NCI-H128 (cell line): ENCODE results near the gene SOHLH1.

Experiments
- DNase-seq: peaks from one replicate; lab custom pipeline; 2025; ENCODE audit not compliant: unreplicated experiment; lab: John Stamatoyannopoulos, UW

Gene SOHLH1

DNA sequence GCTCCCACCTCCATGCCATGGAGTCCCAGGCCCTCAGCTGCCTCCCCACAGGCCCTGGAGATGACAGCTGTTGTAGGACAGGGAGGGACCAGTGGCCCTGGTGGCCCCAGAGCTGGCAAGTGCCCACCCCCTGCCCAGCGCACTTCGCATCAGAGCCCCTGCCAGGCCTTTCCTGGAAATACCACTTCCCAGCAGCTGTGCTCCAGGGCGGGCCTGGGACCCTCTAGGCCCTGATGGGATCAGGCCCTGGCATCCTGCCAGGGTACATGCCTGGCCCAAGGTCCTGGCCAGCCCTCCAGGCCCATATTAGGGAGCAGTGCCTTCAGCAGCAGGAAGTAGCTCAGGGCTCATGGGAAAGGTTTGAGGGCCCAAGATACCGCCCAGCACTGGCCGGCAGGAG, 5.2 kb upstream of the SOHLH1 start:
- DNase-seq, result no peak

DNA sequence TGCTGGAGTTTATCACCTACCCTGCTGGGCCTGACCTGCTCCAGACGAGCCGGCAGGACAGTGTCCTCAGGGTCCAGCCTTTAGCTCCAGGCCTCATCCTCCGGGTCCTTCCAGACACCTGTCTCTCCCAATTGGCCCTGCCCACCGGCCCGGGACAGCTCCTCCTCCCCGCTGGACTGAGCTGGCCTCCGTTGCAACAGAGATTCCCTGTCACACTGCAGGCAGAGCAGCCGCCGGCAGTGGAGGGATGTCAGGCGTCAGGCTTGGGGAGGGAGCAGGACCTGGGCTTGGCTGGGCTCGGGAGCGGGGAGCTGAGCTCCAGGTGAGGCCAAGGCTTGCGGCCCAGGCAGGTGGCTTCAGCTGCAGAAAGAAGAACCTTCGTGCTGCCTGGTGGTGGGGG, 4.4 kb upstream of the SOHLH1 start:
- no peak for DNase-seq

DNA sequence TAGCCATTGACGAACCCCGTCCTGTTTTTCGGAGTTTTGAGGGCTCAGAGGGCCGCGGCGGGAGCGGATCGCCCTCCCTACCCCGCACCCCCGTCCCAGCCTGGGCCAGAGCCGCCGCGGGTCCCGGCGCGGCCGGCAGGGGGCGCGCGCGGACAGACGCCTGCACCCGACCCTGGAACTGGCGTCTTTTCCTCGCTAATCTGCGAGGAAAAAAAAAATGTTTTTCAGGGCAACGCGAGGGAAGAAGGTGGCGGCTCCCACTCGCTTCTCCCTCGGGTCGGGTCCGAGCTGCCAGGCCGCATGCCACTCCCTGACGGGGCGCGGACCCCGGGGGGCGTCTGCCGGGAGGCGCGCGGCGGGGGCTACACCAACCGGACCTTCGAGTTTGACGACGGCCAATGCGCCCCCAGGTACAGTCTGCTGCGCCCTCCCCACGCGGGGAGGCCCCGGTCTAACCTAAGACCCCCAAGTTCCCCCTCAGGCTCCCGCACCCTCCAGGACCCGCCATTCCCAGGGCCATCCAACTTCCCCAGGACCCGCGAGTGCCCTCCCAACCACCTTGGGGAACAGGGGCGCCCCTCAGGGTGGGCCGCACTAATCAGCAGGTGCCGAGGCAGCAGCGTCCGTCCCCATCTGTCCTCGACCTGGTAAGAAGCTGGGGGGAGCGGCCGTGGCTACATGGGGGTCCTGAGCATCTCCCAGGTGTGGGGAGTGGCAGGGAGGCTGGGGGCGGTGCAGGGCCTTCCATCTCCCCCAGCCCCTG, 2.9 kb upstream of the SOHLH1 start, which contains the start of gene KCNT1:
Gene KCNT1, plus strand, starts transcription at position 227 of the 763 bp plus-strand sequence. Its CDS starts 74 bp downstream, at position 301.
- DNase-seq, result peak; percentile 13

DNA sequence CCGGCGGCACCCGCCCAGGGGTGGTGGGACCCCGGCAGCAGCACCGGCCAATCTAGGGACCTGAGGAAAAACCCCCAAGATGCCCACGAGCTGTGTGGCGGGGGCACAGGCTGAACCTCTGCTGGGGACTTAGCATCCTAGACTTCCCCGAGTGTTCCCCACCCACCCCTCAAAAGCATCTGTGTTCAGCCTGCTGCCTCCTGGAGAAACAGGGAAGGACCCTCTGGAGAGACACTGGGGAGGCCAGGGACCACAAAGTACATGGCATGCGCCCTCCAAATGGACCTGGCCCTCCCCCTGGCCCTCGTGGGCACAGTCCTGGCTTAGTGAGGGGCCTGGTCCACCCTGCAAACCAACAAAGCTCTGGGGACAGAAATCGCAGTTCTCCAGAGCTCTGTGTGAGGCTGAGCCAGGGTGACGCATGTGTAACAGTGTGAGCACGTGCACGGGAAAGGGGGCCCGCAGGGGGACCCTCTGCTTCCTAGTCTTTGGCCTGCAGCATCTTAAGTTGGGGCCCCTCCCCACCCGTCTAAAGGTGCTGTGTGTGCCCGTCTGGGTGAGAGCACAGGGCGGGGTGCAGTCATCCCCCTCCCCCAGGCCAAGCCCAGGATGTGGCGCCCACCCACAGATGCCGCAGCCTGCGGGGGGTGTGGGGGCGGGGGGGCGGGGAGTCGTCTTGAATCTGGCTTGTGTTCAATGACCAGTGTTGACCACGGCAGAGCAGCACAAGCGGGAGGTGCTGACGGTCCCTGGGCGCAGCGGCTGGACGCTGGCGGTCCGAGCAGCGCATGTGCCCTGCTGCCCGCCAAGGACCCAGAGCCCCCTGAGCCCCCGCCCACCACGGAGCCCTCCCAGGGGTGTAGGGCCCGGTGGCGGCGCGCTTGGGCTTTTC, 2.0 kb upstream of the SOHLH1 start:
- no peak for DNase-seq

DNA sequence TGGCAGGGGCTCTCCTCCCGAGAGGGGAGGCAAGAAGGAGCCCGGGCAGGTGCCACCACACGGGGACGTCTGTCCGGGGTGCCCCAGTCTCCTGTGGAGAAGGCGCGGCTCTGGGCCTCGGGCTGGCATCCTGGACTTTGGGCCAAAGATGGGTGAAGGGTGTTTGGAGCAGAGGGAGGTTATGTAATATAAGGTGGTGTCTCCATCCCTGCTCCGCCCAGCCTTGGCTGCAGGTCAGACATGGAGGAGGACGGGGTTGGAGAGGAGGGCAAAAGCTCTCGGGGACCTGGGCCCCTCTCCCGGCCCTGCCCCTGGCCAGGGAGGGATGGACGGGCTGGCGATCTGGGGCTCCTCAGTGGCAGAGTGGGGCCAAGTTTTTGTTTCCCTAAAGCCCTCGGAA, 1.2 kb upstream of the SOHLH1 start:
- DNase-seq, result no peak

DNA sequence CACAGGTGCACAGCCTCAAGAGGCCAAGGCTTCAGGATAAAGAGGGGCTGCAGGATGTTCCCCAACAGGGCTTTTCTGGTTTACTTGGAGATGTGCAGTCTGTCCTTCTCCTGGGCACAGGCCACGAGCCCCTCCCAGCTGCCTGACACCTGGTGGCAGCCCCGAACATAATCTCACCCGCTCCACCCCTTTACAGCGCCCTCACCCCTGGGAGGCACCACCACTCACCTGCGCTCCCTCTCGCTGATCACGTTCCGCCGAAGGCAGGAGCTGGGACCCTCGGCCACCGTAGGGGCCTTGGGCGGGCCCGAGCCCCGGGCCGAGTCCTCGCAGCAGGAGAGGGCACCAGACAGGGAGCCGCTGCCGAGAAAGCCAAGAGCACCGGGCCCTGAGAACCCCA, 514 bp downstream of the SOHLH1 start:
- no peak for DNase-seq

DNA sequence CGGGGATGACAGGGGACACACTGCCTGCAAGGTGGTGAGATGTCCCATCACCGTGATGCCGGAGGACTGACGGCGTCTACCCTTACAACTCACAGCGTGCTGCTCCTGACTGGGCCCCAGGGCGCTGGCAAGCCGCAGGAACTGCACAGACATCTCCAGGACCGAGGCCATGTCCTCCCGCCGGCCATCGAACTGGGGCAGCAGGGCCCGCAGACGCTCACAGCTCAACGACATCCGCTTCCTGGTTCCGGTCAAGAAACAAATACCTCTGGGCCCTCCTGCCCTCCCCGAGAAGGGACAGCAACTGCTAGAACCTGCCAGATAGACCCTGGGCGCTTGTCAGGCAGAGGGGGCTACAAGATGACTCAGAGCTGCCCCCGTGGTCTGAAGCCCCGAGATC, 1.0 kb downstream of the SOHLH1 start:
- no peak for DNase-seq

DNA sequence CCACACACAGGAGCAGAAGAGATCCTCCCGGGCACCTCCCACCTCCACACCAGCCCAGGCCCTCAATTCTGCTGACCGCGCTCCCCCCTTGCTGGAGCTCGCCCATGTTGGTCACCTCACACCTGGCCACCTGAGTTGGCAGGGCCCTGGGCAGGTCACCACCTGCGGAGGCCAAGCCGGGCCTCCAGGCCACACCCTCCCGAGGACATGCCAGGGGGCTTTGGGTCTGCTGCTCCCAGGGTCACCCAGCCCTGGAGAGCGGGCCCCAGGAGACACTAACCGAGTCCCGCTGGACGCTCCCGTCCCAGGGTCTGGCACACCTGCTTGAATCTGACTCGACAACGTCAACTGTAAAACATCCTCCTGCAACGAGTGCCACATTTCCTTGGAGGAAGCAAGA, 2.1 kb downstream of the SOHLH1 start:
- DNase-seq, result no peak

DNA sequence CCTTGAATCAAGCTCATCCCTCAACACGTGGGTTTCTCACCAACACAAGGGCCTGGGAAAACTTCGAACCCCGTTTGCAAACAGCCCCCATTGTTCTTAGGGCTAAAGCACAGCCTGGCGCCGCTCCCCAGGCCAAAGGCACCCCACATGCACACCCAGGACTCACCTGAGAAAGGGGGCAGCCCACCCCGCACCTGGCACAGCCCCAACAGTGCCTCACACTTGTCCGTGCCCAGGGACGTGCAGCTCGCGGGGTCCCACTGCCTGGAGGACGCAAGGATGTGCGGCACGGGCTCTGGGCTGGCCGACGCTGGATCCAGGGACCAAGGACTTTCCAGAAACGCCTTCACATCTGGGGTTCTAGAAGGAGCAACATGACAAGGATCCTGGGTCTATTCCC, 2.8 kb downstream of the SOHLH1 start:
- no peak for DNase-seq

DNA sequence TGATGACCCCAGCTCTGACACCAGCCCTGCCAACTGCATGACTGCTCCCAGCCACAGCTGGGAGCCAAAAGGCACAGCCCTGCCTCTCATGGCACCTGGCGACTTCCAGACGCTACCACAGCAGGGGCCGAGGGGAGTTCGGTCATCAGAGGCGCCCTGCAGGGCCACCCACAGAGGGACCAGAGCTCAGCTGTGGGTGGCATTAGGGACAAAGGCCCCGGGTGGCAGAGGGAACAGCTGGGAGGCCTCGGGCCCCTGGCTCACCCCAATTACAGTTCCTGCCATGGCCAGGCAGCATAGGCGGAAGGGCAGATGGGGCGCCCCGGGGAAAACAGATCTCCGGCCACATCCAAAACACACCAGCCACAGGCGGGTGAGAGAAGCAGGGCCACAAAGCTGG, 3.6 kb downstream of the SOHLH1 start:
- no peak for DNase-seq

DNA sequence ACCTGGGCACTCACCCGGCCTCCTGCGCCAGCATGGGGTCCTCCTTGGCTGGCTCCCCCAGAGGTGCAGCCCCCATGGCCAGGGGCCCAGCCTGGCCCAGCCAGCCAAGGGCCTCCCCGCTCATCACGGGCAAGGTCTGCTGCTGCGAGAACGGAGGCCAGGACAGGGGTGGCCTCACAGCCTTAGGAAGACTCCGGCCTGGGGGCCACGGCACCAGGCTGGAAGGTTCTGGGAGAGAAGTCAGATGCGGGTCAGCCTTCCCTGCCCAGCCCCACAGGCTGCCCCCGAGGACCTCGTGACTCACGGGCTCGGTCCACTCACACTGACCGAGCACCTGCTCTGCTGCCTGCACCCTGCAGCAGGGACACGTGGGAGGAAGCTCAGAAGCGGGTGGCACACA, 4.2 kb downstream of the SOHLH1 start:
- no peak for DNase-seq

DNA sequence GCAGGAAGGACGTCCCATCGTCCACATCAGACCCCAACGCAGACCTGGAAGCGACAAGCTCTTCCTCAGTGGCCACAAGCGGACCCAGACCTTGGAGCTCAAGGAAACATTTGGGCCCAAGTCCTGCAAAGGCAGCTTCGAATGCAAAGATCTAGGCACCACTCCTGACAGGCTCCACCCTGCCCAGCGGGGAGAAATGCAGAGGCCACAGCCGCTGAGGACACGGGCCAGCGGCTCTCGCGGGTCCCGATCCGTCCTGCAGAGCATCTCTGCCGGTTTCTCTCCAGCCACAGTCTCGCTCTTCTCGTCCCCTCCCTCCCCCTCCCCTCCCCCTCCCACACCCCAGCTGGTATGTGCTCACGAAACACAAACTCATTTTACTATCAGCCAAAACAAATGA, 4.9 kb downstream of the SOHLH1 start:
- no peak for DNase-seq

DNA sequence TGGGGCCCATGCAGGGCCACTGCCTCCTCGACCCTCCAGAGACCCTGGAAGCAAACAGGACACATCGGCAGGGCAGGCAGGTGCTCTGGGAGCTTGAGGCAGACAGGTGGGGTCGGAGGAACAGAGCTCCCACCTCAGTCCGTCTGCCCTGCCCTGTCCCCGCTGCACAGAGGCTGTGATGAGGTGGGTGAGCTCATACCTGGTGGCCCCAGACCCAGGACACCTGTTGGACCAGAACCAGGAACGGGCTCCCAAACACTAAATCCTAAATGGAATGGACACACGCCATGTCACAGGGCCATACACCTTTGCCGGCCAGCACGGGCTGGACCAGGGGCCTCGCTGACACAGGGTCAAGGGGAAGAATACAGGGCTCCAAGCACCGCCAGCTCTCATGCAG, 5.5 kb downstream of the SOHLH1 start:
- DNase-seq, result no peak

DNA sequence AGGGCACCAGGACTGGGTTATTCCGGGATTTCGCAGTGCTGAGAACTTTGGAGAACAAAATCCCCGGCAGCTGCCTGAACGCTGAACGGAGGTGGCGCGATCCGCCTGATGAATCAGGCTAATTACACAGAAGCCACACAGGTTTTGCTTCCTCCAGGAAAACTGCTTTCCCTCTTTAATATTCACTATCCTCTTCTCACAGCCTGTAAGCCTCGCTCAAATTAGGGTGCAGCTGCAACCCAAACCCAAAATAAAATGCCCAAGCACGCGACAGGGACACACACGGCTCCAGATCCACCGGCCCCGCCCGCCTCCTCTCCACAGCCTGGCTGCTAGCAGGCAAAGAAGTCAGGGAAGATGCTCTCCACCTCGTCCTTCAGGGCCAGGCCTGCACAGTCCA, 6.0 kb downstream of the SOHLH1 start:
- no peak for DNase-seq

DNA sequence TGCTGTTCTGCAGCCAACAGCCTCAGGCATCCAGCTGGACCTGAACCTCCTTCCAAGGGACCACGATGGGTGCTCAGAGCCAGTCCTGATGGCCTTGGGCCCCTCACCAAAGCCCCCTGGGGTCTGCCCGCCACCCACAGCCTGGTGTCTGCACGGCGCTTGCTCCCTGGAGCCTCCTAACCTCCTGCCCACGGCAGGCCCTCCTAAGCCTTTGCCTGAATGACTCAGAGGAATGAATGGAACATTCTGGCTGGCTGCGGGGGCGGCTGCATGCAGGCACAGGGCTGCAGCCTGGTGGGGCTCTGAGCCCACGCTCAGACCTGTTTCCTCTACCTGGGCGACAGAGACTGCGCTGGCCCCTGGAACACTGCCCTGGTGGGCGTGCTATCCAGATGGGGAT, 6.9 kb downstream of the SOHLH1 start:
- DNase-seq, result no peak

DNA sequence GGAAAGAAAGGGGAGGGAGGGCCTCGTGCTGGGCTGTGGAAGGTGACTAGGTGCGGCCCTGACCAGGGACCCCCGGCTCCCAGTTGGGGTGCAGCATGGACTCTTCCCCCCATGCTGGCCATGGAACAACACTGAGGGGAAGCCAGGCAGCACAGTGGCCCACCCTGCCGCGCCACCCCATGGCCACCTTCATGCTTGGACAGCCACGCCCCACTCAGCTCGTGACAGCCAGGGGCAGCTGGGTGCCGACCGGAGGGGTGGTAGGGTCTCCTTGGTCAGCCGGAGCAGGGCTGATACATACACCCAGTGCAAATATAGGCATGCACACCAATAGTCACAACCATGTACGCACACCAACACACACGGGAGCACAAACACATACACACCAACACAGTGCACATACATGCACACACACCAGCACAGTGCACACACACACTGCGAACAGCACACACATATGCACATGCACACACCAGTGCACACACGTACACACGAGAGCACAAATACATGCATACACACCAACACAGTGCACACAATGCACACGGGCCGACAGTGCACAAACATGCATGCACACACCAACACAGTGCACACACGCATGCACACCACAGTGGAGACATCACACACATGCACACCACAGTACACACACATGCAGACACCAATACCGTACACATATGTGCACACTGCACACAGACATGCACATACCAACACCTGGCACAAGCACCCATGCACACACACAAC, 8.3 kb downstream of the SOHLH1 start:
- DNase-seq, result no peak

DNA sequence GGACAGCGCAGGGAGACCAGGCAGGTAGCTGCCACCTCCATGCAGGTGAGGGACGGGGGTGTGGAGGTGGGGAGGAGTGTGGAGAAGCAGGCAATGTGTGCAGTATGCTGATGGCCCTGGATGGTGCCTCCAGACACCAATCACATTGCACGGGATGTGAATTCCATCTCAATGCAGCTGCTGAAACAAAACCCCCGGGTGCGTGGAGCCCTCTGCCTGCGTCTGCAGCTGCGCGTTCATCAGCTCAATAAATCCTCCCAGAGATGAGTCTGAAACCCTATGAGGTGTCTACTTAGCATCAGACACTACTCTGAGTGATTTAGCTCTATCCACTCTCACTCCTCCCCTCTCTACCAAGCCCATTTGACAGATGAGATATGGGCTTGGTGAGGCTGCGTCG, 10.3 kb downstream of the SOHLH1 start:
- DNase-seq, result no peak

DNA sequence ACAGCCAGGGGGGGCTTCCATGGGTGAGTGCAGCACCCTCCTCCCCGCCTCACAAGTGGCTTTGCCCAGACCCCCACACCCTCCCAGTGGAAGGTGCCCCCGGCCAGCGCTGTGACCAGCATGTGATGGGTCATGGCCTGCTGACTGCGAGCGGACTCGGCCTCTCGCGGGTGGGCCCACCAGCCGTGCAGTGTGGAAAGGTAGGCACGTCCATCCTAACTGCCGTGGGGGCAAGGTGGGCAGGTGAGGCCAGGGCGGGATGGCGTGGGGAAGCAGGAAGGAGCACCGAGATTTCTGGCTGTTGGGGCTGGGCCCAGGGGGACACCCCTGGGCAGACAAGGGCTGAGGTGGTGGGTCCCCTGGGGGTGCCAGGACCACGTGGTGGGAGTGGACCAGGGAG, 12.1 kb downstream of the SOHLH1 start:
- no peak for DNase-seq

DNA sequence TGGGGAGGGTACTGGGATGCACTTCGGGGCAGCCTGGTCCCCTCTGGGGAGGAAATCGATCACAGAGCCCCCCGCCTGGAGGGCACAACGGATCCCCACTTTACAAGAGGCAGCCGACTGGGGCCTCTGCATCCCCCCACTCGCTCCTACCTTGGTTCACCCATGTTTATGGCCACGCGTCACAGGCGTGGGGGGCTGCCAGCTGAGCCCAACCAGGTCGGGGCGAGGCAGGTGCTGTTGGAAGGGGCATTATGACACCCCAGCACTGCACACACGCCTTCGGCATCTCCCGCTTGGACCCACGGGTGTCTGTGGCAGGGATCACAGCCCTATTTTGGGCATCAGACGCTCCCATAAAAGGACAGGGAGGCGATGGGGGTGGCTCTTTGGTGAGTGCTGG, 14.6 kb downstream of the SOHLH1 start:
- DNase-seq, result no peak

DNA sequence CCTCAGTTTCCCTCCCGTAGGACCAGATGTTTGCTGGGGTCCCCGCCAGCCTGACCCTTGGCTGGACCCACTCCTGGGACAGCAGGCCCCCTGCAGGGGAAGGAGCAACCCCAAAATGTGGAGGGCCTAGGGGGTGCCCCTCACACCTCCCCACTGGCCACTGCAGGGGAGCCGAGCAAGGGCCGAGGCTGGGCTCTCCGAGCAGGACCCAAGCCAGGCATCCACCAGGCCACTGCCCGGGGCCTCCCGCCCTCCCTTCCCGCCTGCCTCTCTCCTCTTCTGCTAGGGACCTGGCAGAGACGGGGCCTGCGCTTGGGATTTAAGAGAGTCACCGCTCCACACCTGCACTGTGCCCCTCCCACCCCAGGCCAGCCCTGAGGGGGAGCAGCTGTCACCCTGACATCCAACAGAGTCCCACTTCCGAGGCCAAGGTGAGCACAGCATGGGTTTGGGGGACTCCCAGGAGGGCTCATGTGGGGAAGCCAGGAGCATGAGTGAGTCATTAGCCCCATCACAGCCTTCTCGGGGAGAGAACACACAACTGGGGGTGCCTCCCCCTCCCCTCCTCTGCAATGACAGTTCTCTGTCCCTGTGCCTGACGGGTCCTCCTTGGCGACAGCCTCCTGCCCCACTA, 15.8 kb downstream of the SOHLH1 start:
- DNase-seq, result no peak

DNA sequence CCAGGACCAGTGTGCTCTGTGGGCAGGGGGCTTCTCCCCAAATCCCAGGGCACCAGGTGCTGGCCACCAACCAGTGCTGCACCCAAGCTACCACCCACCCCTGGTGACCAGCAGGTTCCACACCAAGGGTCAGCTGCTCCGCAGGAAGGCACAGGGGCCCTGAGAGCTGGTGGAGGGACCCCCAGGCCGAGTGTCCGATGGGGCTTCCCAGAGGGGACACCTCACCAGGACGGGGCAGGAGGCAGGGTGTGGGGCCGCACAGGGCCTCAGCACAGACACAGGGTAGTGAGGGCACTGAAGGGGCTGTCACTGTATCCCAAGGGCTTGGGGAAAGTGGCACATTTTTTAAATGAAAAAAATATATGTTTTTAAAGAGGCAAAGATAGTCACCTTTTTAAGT, 18.1 kb downstream of the SOHLH1 start:
- DNase-seq, result no peak
